ENCODE data around the gene ITGB2.

The ITGB2 gene

GRCh38 chr21:44898011-44898488 lies 22.6 kb downstream of the ITGB2 start:
- Histone ChIP-seq H3K4ac (ENCODE audit: low read length) (no peak overlapping the region), H3K9ac (ENCODE audit: low read depth, low read length, poor library complexity) (no peak overlapping the region), H2BK5ac (ENCODE audit: low read length) (peak overlapping the region; percentile 87), H2BK15ac (ENCODE audit: low read length) (no peak overlapping the region), H3K4me1 (ENCODE audit: control insufficient read depth in 2 of 2, insufficient read depth in 1 of 2, low read depth in 1 of 2, low read length in 2 of 2) (peaks cover 0 to 10% of the 10 kb centered on the region in 2 donors), H4K91ac (ENCODE audit: low read depth, low read length, poor library complexity) (no peak overlapping the region), H3K4me2 (ENCODE audit: insufficient read depth, low read length, poor library complexity, severe bottlenecking) (no peak overlapping the region), H3K14ac (ENCODE audit: low read length) (no peak overlapping the region), H3K79me1 (ENCODE audit: low read depth, low read length) (no peaks in the 10 kb centered on the region), H3K4me3 (ENCODE audit: low read length in 2 of 2) (no peak overlapping the region), H2AK5ac (ENCODE audit: low read depth, low read length) (peak overlapping the region; percentile 71), H2BK120ac (ENCODE audit: low read depth, low read length) (no peak overlapping the region), H3K23ac (ENCODE audit: low read depth, low read length, poor library complexity) (peak overlapping the region; percentile 80), H3K18ac (ENCODE audit: low read length) (peak overlapping the region; percentile 45), H2BK12ac (ENCODE audit: low read length) (peak overlapping the region; percentile 30), H3K9me3 (replicated peaks in 1 of 2; ENCODE audit: control insufficient read depth in 2 of 2, insufficient read depth in 1 of 2, low read depth in 1 of 2, low read length in 2 of 2) (peaks cover 0 to 11% of the 10 kb centered on the region in 2 donors), H3K27ac (replicated peaks; ENCODE audit: low read length) (no peak overlapping the region), H4K8ac (ENCODE audit: low read depth, low read length) (no peak overlapping the region), H2AFZ (ENCODE audit: low read length) (no peak overlapping the region), H3K36me3 (replicated peaks in 1 of 2; ENCODE audit: control insufficient read depth in 2 of 2, insufficient read depth in 2 of 2, low read length in 2 of 2) (no peaks in the 10 kb centered on the region), H3K27me3 (ENCODE audit: control insufficient read depth in 3 of 3, insufficient read depth in 3 of 3, low read depth in 1 of 3, low read length in 3 of 3) (peaks cover 0 to 38% (median 2%) of the 10 kb centered on the region in 3 experiments)
- DNase-seq (ENCODE audit: low spot score): no peak
- no CpG with 5 or more reads among the region's 13 CpGs for WGBS, 2 donors (ENCODE audit: extremely low coverage in 2 of 2, insufficient read length in 2 of 2, insufficient replicate concordance in 1 of 2)

DNA sequence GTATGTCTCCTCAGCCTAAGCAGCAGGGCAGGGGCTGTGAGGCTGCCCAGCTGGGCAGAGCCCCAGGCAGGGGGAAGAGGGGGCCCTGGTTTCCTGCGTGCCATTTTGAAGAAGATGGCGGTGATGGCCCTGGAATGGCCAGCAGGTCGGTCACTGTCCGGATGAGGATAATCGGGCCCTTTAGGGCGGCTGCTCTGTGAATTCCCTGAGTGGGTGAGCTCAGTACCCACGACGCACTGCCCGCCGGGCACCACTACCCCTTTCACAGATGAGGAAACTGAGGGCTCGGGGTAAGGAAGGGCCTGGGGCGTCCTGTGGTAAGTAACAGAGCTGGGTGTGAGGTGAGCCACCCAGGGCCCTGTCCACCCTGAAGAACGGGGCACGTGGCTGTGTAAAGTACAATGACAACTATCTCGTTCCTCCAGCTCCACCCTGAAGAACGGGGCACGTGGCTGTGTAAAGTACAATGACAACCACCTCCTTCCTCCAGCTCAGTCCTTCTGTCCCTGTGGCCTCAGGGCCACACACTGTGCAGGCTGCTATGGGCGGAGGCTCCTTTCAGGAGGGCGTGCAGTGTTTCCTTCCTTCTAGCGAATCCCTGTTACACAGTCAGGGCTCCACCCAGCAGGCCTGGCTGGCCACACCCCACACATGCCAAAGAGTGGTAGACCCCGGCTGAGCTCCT lies 23.2 kb downstream of the ITGB2 start:
- no peak overlapping the region for H3K14ac ChIP-seq (ENCODE audit: low read length)
- no peak overlapping the region for H4K8ac ChIP-seq (ENCODE audit: low read depth, low read length)
- H3K9ac ChIP-seq (ENCODE audit: low read depth, low read length, poor library complexity): no peak overlapping the region
- peak overlapping the region; percentile 71 for H2AK5ac ChIP-seq (ENCODE audit: low read depth, low read length)
- H3K4me2 ChIP-seq (ENCODE audit: insufficient read depth, low read length, poor library complexity, severe bottlenecking): no peak overlapping the region
- no peak overlapping the region for H2BK120ac ChIP-seq (ENCODE audit: low read depth, low read length)
- H3K4me3 ChIP-seq (ENCODE audit: low read length in 2 of 2): no peak overlapping the region
- H3K9me3 ChIP-seq (replicated peaks in 1 of 2; ENCODE audit: control insufficient read depth in 2 of 2, insufficient read depth in 1 of 2, low read depth in 1 of 2, low read length in 2 of 2): peaks cover 0 to 10% of the 10 kb centered on the region in 2 donors
- WGBS, 2 donors (ENCODE audit: extremely low coverage in 2 of 2, insufficient read length in 2 of 2, insufficient replicate concordance in 1 of 2): no CpG with 5 or more reads among the region's 21 CpGs
- no peaks in the 10 kb centered on the region for H3K79me1 ChIP-seq (ENCODE audit: low read depth, low read length)
- H3K36me3 ChIP-seq (replicated peaks in 1 of 2; ENCODE audit: control insufficient read depth in 2 of 2, insufficient read depth in 2 of 2, low read length in 2 of 2): no peaks in the 10 kb centered on the region
- DNase-seq (ENCODE audit: low spot score): no peak
- peak overlapping the region; percentile 30 for H2BK12ac ChIP-seq (ENCODE audit: low read length)
- peaks cover 0 to 41% (median 2%) of the 10 kb centered on the region in 3 experiments for H3K27me3 ChIP-seq (ENCODE audit: control insufficient read depth in 3 of 3, insufficient read depth in 3 of 3, low read depth in 1 of 3, low read length in 3 of 3)
- H4K91ac ChIP-seq (ENCODE audit: low read depth, low read length, poor library complexity): no peak overlapping the region
- peaks cover 0 to 10% of the 10 kb centered on the region in 2 donors for H3K4me1 ChIP-seq (ENCODE audit: control insufficient read depth in 2 of 2, insufficient read depth in 1 of 2, low read depth in 1 of 2, low read length in 2 of 2)
- H3K18ac ChIP-seq (ENCODE audit: low read length): peak overlapping the region; percentile 69
- no peak overlapping the region for H3K27ac ChIP-seq (replicated peaks; ENCODE audit: low read length)
- peak overlapping the region; percentile 87 for H2BK5ac ChIP-seq (ENCODE audit: low read length)
- no peak overlapping the region for H2AFZ ChIP-seq (ENCODE audit: low read length)
- peak overlapping the region; percentile 10 for H2BK15ac ChIP-seq (ENCODE audit: low read length)
- no peak overlapping the region for H3K4ac ChIP-seq (ENCODE audit: low read length)
- H3K23ac ChIP-seq (ENCODE audit: low read depth, low read length, poor library complexity): peak overlapping the region; percentile 80

DNA sequence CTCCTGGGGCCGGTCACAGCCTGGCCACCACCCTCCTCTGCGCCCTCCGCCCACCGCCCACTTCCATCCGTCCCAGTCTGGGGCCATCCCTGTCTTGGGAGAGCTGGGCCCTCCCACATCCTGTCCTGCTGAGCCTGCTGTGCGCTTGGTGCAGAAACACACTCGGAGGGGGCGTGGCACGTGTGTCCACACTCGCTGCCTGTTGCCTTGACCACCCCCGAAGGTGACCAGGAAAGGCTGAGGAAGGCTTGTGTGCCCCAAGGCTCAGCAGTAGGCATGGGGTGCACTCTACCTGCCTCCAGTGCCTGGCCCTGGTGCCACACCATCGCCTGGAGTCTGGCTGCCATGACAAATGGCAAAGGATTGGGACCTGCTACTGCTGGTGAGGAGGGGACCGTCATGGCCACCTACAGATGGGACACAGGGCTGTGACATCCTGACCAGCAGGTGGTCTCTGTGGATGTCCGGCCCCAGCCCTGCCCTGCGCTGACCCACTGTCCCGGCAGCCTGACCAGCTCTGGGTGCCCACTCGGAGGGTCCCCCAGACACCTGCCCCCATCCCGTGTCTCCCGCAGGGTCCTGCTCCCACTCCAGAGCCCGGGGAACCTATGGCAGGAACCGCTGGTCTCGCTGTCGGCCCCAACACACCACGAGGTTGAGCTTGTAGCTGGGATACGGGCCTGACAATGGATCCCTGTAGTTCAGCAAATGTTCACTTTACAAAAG lies 24.0 kb downstream of the ITGB2 start:
- no peak overlapping the region for H4K91ac ChIP-seq (ENCODE audit: low read depth, low read length, poor library complexity)
- H2BK5ac ChIP-seq (ENCODE audit: low read length): no peak overlapping the region
- H3K27ac ChIP-seq (replicated peaks; ENCODE audit: low read length): no peak overlapping the region
- H3K27me3 ChIP-seq (ENCODE audit: control insufficient read depth in 3 of 3, insufficient read depth in 3 of 3, low read depth in 1 of 3, low read length in 3 of 3): peaks cover 0 to 46% (median 2%) of the 10 kb centered on the region in 3 experiments
- no peak for DNase-seq (ENCODE audit: low spot score)
- H2AFZ ChIP-seq (ENCODE audit: low read length): no peak overlapping the region
- no peak overlapping the region for H4K8ac ChIP-seq (ENCODE audit: low read depth, low read length)
- peaks cover 0 to 10% of the 10 kb centered on the region in 2 donors for H3K4me1 ChIP-seq (ENCODE audit: control insufficient read depth in 2 of 2, insufficient read depth in 1 of 2, low read depth in 1 of 2, low read length in 2 of 2)
- no CpG with 5 or more reads among the region's 25 CpGs for WGBS, 2 donors (ENCODE audit: extremely low coverage in 2 of 2, insufficient read length in 2 of 2, insufficient replicate concordance in 1 of 2)
- H3K23ac ChIP-seq (ENCODE audit: low read depth, low read length, poor library complexity): peak overlapping the region; percentile 85
- peak overlapping the region; percentile 76 for H3K18ac ChIP-seq (ENCODE audit: low read length)
- H3K4ac ChIP-seq (ENCODE audit: low read length): peak overlapping the region; percentile 53
- no peak overlapping the region for H2BK120ac ChIP-seq (ENCODE audit: low read depth, low read length)
- no peak overlapping the region for H3K4me3 ChIP-seq (ENCODE audit: low read length in 2 of 2)
- no peaks in the 10 kb centered on the region for H3K79me1 ChIP-seq (ENCODE audit: low read depth, low read length)
- H3K9ac ChIP-seq (ENCODE audit: low read depth, low read length, poor library complexity): peak overlapping the region; percentile 53
- peak overlapping the region; percentile 49 for H2BK15ac ChIP-seq (ENCODE audit: low read length)
- no peaks in the 10 kb centered on the region for H3K36me3 ChIP-seq (replicated peaks in 1 of 2; ENCODE audit: control insufficient read depth in 2 of 2, insufficient read depth in 2 of 2, low read length in 2 of 2)
- no peak overlapping the region for H3K4me2 ChIP-seq (ENCODE audit: insufficient read depth, low read length, poor library complexity, severe bottlenecking)
- no peak overlapping the region for H2BK12ac ChIP-seq (ENCODE audit: low read length)
- peak overlapping the region; percentile 91 for H2AK5ac ChIP-seq (ENCODE audit: low read depth, low read length)
- H3K9me3 ChIP-seq (replicated peaks in 1 of 2; ENCODE audit: control insufficient read depth in 2 of 2, insufficient read depth in 1 of 2, low read depth in 1 of 2, low read length in 2 of 2): peaks cover 0 to 4% of the 10 kb centered on the region in 2 donors
- peak overlapping the region; percentile 25 for H3K14ac ChIP-seq (ENCODE audit: low read length)

GRCh38 chr21:44895859-44896258 lies 24.8 kb downstream of the ITGB2 start:
- peaks cover 0 to 3% of the 10 kb centered on the region in 2 donors for H3K9me3 ChIP-seq (replicated peaks in 1 of 2; ENCODE audit: control insufficient read depth in 2 of 2, insufficient read depth in 1 of 2, low read depth in 1 of 2, low read length in 2 of 2)
- H3K14ac ChIP-seq (ENCODE audit: low read length): peak overlapping the region; percentile 63
- H3K23ac ChIP-seq (ENCODE audit: low read depth, low read length, poor library complexity): peak overlapping the region; percentile 87
- DNase-seq (ENCODE audit: low spot score): no peak
- H4K91ac ChIP-seq (ENCODE audit: low read depth, low read length, poor library complexity): no peak overlapping the region
- no peak overlapping the region for H3K4me3 ChIP-seq (ENCODE audit: low read length in 2 of 2)
- no peak overlapping the region for H2BK120ac ChIP-seq (ENCODE audit: low read depth, low read length)
- peak overlapping the region; percentile 27 for H3K18ac ChIP-seq (ENCODE audit: low read length)
- H2AK5ac ChIP-seq (ENCODE audit: low read depth, low read length): peak overlapping the region; percentile 91
- H3K9ac ChIP-seq (ENCODE audit: low read depth, low read length, poor library complexity): peak overlapping the region; percentile 63
- H2AFZ ChIP-seq (ENCODE audit: low read length): no peak overlapping the region
- H3K79me1 ChIP-seq (ENCODE audit: low read depth, low read length): no peaks in the 10 kb centered on the region
- H2BK12ac ChIP-seq (ENCODE audit: low read length): peak overlapping the region; percentile 41
- H2BK15ac ChIP-seq (ENCODE audit: low read length): peak overlapping the region; percentile 37
- H3K4me2 ChIP-seq (ENCODE audit: insufficient read depth, low read length, poor library complexity, severe bottlenecking): no peak overlapping the region
- no peak overlapping the region for H3K4ac ChIP-seq (ENCODE audit: low read length)
- no peak overlapping the region for H4K8ac ChIP-seq (ENCODE audit: low read depth, low read length)
- H2BK5ac ChIP-seq (ENCODE audit: low read length): no peak overlapping the region
- peaks cover 0 to 10% of the 10 kb centered on the region in 2 donors for H3K4me1 ChIP-seq (ENCODE audit: control insufficient read depth in 2 of 2, insufficient read depth in 1 of 2, low read depth in 1 of 2, low read length in 2 of 2)
- no peak overlapping the region for H3K27ac ChIP-seq (replicated peaks; ENCODE audit: low read length)
- H3K27me3 ChIP-seq (ENCODE audit: control insufficient read depth in 3 of 3, insufficient read depth in 3 of 3, low read depth in 1 of 3, low read length in 3 of 3): peaks cover 0 to 51% (median 2%) of the 10 kb centered on the region in 3 experiments
- WGBS, 2 donors (ENCODE audit: extremely low coverage in 2 of 2, insufficient read length in 2 of 2, insufficient replicate concordance in 1 of 2): no CpG with 5 or more reads among the region's 11 CpGs
- no peaks in the 10 kb centered on the region for H3K36me3 ChIP-seq (replicated peaks in 1 of 2; ENCODE audit: control insufficient read depth in 2 of 2, insufficient read depth in 2 of 2, low read length in 2 of 2)
